H1 (cell line): Measurements from ENCODE around the gene OTOF. TPM values are rescaled to one million over a fixed set of nuclear protein-coding genes. Genes with fewer than 3 reads are reported as not detected.

Experiments used
- ATF2 ChIP-seq: IDR thresholded peaks from 2 replicates; pipeline ENCODE4 v1.6.1; 2012; ENCODE audit warnings: low read length, inconsistent platforms
- CHD7 ChIP-seq: fragments of 300-600 bp; sonication (generic); IDR thresholded peaks from 2 replicates; pipeline ENCODE4 v1.7.1; 2012; ENCODE audit warnings: low read length, moderate library complexity, mild to moderate bottlenecking, inconsistent platforms; ENCODE audit not compliant: insufficient replicate concordance
- EGR1 ChIP-seq: IDR thresholded peaks from 2 replicates; pipeline ENCODE4 v1.6.1; 2011; ENCODE audit warnings: low read depth, low read length, borderline replicate concordance
- FOSL1 ChIP-seq: IDR thresholded peaks from 2 replicates; pipeline ENCODE4 v1.6.1; 2011; ENCODE audit warnings: mild to moderate bottlenecking, low read depth, low read length, moderate library complexity; ENCODE audit not compliant: insufficient read depth
- KDM1A ChIP-seq: fragments of 200-600, 300-600 bp; sonication (generic); IDR thresholded peaks from 2 replicates; pipeline ENCODE4 v1.7.1; 2016; ENCODE audit warnings: mild to moderate bottlenecking, low read length, borderline replicate concordance
- RAD21 ChIP-seq, 2 experiments: IDR thresholded peaks in 1 of 2; conservative IDR thresholded peaks in 1 of 2; 2 replicates each; pipeline ENCODE4 v1.6.1; 2011; ENCODE audit warnings: low read depth in 2 of 2, low read length in 2 of 2, improper control_type of control experiment in 1 of 2, inconsistent platforms in 1 of 2, mild to moderate bottlenecking in 1 of 2, moderate library complexity in 1 of 2
- RBBP5 ChIP-seq: IDR thresholded peaks from 2 replicates; pipeline ENCODE4 v1.7.1; 2012; ENCODE audit warnings: low read depth, mild to moderate bottlenecking, inconsistent platforms, low read length, moderate library complexity, borderline replicate concordance
- SP1 ChIP-seq: IDR thresholded peaks from 2 replicates; pipeline ENCODE4 v1.6.1; 2011; ENCODE audit warnings: low read depth, low read length
- polyA plus RNA-seq, 7 experiments: library from polyadenylated mRNA; depleted of rRNA in 3 of 7; stranded (reverse) in 5 of 7; unstranded in 2 of 7; fragments of >200 nt in 5 of 7; fragments of 200-250 nt in 2 of 7; gene quantifications; 1 replicate in 5 of 7; 2 replicates in 1 of 7; 4 replicates in 1 of 7; pipeline versions ENCODE4 v1.2.1 to v1.2.3, GENCODE V29; 2011 to 2013; ENCODE audit warnings: missing spikeins in 2 of 7, mixed read lengths in 2 of 7
- total RNA-seq: library from RNA; stranded (reverse); fragmentation: NEBNext Ultra II Directional; extraction: Animal tissue kit (Norgen Biotek cat#: 25700); gene quantifications from 2 replicates; pipeline ENCODE4 v1.2.1, GENCODE V29; 2021

OTOF gene
- total and polyA plus RNA-seq, 2 of the 8 experiments (the other 6 are each of a cell fraction or from before 2014, with no cell fraction given) = 0.06 TPM; not detected in 1

GRCh38 chr2:26483957-26484565, 6.1 kb upstream of the OTOF start (continued):
- TF ChIP-seq ATF2 (no peak), RAD21 (IDR thresholded peaks at IDR 0.05 in 1 of 2, conservative IDR thresholded peaks at IDR 0.05 in 1 of 2; ENCODE audit: low read depth in 2 of 2, low read length in 2 of 2) (no peak), EGR1 (no peak), FOSL1 (no peak), KDM1A (no peak), RBBP5 (no peak), CHD7 (no peak), SP1 (no peak)
